ENCODE results near the gene SNX1. TPM values are rescaled to one million over a fixed set of nuclear protein-coding genes. Genes with fewer than 3 reads are reported as not detected.

SNX1 gene
- total and polyA plus RNA-seq, 2 of the 8 experiments (the other 6 are each of a cell fraction or from before 2014, with no cell fraction given), result 27.9 to 59.8 TPM

- no peaks in the 10 kb centered on the region for H3K9me3 ChIP-seq (ENCODE audit: insufficient read depth in 2 of 2, low read depth in 1 of 2, low read length in 1 of 2)
- no peak overlapping the region for H2AFZ ChIP-seq (ENCODE audit: low read length)
- no peak overlapping the region for H2BK12ac ChIP-seq (ENCODE audit: low read depth, low read length)
- H3K9ac ChIP-seq (replicated peaks in 1 of 4; ENCODE audit: extremely low read depth in 1 of 4, low read depth in 3 of 4, low read length in 3 of 4), result no peak overlapping the region
- no peak overlapping the region for H3K56ac ChIP-seq (replicated peaks; ENCODE audit: insufficient read length, low read depth, low read length)
- H4K5ac ChIP-seq (ENCODE audit: insufficient read length, low read depth, low read length), result no peak overlapping the region
- no peaks in the 10 kb centered on the region; the same call in 1 of the 2 replicates for H3K79me1 ChIP-seq (ENCODE audit: low read depth, low read length)
- TF ChIP-seq YY1 (IDR thresholded peaks at IDR 0.05; ENCODE audit: low read depth, low read length) (peak; percentile 15; the same call in 1 of the 2 replicates), POLR2A (IDR thresholded peaks at IDR 0.05; ENCODE audit: control extremely low read depth in 1 of 2, low read depth in 2 of 2, low read length in 2 of 2) (no peak)
- CTCF ChIA-PET (ENCODE audit: partially characterized antibody), result interaction anchor here (0.5 to 2.4 kb wide), 12 partner anchors 10 to 607 kb away, joined by 3 to 5 read pairs (median 3); no protein-coding TSS in a partner anchor
- H3K36me3 ChIP-seq (ENCODE audit: control insufficient read depth in 2 of 4, insufficient read depth in 4 of 4, low read length in 3 of 4), result peaks cover 2 to 23% (median 9%) of the 10 kb centered on the region in 4 experiments; a peak in 7 of 8 replicates
- no peaks in the 10 kb centered on the region for H3K79me2 ChIP-seq (ENCODE audit: control insufficient read depth in 1 of 2, insufficient read depth in 2 of 2, low read length in 2 of 2)
- no peaks in the 10 kb centered on the region for H3K27me3 ChIP-seq (replicated peaks in 1 of 4; ENCODE audit: control insufficient read depth in 3 of 4, extremely low read depth in 1 of 4, insufficient read depth in 3 of 4, low read length in 3 of 4)
- no peak overlapping the region for H3K27ac ChIP-seq (ENCODE audit: low read depth, low read length)
- H3K23me2 ChIP-seq (ENCODE audit: low read depth, low read length), result peaks cover 1% of the 10 kb centered on the region; the same call in 1 of the 2 replicates
- no peak for DNase-seq (ENCODE audit: low read depth in 1 of 2, low spot score in 2 of 2)
- FAIRE-seq, result no peak
- H3K23ac ChIP-seq (ENCODE audit: insufficient read length), result no peak overlapping the region
- H3K4me1 ChIP-seq (replicated peaks in 1 of 4; ENCODE audit: control insufficient read depth in 3 of 4, insufficient read depth in 4 of 4, low read length in 3 of 4), result peaks cover 0 to 1% (median 0%) of the 10 kb centered on the region in 4 experiments; a peak in 2 of 7 replicates
- H2AK5ac ChIP-seq (ENCODE audit: low read depth, low read length), result no peak overlapping the region
- WGBS, 2 experiments (ENCODE audit: extremely low coverage in 1 of 2, insufficient coverage in 1 of 2, insufficient read length in 1 of 2, insufficient replicate concordance in 2 of 2, low coverage in 1 of 2, low lambda C conversion rate in 2 of 2, missing lambda C conversion rate in 1 of 2), result 94% methylated on average over 4 of the region's 4 CpGs; no CpG with 5 or more reads in 1 of the 2 experiments
- H3K4me3 ChIP-seq (ENCODE audit: extremely low read depth in 1 of 4, insufficient read depth in 2 of 4, low read depth in 3 of 4, low read length in 4 of 4), result no peak overlapping the region
- no peak overlapping the region for H2BK20ac ChIP-seq (ENCODE audit: low read length)
- H3K4ac ChIP-seq (replicated peaks; ENCODE audit: insufficient read length, low read depth, low read length), result no peak overlapping the region
- no peak overlapping the region for H2BK15ac ChIP-seq (ENCODE audit: low read length)
- no peak overlapping the region for H2BK5ac ChIP-seq (ENCODE audit: low read depth, low read length)
- H4K8ac ChIP-seq (ENCODE audit: extremely low read depth, insufficient read depth, low read length), result no peak overlapping the region
- no peak overlapping the region for H3K18ac ChIP-seq (ENCODE audit: extremely low read depth, low read length)
- no peak overlapping the region for H4K91ac ChIP-seq (replicated peaks; ENCODE audit: insufficient read length, low read length)
- no peak overlapping the region for H3K4me2 ChIP-seq (ENCODE audit: insufficient read depth in 1 of 2, low read depth in 2 of 2, low read length in 2 of 2)
- H3K14ac ChIP-seq (ENCODE audit: insufficient read length), result no peak overlapping the region
- POLR2A ChIA-PET (ENCODE audit: partially characterized antibody), result interaction anchor here (1.2 kb wide), 1 partner anchor 10 kb away, joined by 6 read pairs; no protein-coding TSS in a partner anchor
- H2BK120ac ChIP-seq (replicated peaks; ENCODE audit: low read depth, low read length), result no peak overlapping the region
- H4K20me1 ChIP-seq (replicated peaks in 1 of 2; ENCODE audit: control insufficient read depth in 1 of 2, insufficient read depth in 2 of 2, low read length in 2 of 2), result no peaks in the 10 kb centered on the region
Observed at GRCh38 chr15:64071931-64072765, 23.6 kb upstream of the SNX1 start.

Measured in H1 (cell line).